Non-pigmented ciliary epithelial cell (primary cell): ENCODE measurements around the gene ELN.
"Not testable (repeated sequence)": the region's sequence is repeated elsewhere in the genome, so short reads cannot be mapped to it uniquely, and the experiment has no call there.

Experiments
- DNase-seq: peaks from one replicate; pipeline ENCODE4 v3.0.0-alpha.2; 2010; ENCODE audit warnings: low read depth

Gene ELN

DNA sequence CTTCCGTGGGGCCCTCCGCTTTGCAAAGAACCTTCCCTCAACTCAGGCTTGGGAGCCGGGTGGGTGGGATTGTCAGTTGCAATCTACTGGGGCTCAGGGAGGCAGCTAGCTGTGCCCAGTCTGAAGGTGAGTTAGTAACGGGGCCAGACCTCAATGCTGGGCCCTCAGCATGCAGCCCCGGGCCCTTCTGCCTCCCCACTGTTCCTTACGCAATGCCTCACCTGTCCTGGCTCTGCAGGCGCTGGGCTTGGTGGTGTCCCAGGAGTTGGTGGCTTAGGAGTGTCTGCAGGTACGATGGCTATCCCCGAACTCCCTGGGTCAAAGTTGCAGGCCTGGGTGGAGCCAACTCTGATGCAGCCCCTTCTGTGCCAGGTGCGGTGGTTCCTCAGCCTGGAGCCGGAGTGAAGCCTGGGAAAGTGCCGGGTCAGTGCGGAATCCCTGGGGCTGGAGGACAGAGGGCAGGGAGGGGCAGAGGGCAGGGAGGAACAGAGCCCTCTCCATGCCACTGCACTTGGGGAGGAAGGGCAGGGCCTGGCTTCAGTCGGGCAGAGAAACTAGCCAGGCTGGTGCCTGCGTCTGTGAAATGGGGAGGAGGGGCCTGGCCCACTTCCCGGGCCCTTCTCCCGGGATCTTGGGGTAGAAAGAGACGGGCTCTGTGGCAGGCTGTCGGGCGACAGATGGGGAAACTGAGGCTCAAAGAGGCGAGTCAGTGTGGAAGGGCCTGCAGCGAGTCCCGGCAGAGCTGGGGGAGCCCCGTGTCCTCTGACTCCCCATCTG lies 15.0 kb downstream of the ELN start:
- no peak for DNase-seq

DNA sequence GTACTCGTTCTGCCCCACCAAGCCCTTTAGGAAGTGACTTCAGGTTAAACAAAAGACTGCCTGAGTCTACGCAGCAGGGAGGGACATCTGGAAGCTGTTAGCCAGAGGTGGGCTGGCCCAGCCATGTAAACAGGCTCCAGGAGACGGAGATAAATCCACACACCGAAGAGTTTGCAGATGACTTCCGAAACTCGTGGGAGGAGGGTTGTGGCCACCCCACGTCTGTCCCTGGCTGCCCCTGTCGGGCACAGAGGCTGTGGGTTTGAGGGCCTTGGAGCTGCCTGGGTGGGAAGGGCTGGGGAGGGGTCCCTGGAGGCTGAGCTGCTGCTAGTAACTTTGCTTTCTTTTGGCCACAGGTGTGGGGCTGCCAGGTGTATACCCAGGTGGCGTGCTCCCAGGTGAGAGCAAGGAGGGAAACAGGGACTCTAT lies 15.6 kb downstream of the ELN start:
- no peak for DNase-seq

DNA sequence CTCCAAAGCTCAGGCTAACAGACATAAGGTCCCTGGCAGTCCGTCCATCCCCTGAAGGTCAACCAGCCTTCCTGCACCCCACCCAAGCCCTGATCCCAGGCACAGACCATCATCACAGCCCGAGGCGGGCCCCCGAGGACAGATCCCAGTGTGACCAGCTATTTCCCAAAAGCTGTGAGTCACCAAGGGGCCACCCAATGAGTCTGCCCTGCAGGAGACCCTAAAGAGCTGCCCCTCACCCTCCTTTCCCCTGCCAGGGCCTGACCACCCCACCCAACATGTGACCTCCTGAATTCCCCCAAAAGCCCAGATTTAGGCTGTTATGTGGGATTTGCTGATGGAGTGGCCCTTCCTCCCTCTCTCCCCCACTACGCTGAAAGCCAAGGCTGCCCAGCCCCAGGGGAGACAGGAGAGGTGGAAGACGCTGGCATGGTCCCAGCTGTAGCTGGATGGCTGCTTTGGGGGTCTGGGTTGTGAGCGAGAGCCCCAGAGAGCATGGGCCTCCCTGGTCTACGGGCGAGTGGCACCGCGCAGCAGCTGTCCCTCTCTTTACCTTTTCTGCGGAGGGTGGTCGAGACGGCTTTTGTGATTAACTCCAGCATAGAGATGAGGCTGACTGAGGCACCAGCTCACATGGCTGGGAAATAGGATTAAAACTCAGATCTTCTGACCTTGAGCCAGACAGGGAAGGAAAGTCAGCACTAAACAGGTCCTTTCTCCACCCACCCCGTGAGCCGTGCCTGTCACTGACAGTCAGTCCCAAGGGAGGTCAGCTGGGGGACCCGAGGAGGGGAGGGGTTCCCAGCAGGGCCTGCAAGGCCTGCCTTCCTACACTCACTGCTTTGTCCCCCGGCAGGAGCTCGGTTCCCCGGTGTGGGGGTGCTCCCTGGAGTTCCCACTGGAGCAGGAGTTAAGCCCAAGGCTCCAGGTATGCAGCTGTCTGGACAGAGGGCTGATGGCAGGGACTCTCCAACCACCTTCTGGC lies 16.7 kb downstream of the ELN start:
- no peak for DNase-seq

DNA sequence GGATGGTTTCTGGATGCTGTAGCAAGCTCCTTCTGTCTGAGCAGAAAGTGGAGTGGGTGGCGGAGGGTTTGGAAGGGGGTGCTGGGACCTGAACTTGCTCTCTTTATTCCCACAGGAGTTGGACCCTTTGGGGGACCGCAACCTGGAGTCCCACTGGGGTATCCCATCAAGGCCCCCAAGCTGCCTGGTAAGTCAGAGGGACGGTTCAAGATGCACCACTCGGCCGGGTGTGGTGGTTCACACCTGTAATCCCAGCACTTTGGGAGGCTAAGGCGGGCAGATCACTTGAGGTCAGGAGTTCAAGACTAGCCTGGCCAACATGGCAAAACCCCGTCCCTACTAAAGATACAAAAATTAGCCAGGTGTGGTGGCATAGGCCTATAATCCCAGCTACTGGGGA lies 18.6 kb downstream of the ELN start:
- not testable (repeated sequence) for DNase-seq

DNA sequence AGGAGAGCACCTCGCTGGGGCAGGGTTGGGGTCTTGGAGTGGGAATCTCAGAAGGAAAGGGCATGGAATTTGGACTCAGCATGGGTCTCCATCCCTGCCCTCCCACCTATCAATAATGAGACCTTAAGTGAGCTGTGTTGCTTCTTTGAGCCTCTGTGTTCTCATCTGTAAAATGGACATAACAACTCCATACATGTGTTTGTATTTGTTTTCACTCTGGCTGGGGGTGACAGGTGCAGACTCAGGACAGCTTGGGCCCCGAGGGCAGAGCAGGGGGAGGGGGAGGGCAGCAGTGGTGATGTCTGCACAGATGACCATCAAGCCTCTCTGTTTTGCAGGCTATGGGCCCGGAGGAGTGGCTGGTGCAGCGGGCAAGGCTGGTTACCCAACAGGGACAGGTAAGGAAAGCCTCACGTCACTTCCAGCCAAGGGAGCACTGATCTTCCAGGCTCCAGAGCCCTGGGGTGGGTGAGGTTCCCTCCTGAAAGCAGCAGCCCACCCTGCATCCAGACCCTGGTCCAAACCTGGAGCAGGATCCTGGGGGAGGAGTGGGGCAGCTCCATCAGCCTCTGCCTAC lies 19.9 kb downstream of the ELN start:
- DNase-seq: no peak

DNA sequence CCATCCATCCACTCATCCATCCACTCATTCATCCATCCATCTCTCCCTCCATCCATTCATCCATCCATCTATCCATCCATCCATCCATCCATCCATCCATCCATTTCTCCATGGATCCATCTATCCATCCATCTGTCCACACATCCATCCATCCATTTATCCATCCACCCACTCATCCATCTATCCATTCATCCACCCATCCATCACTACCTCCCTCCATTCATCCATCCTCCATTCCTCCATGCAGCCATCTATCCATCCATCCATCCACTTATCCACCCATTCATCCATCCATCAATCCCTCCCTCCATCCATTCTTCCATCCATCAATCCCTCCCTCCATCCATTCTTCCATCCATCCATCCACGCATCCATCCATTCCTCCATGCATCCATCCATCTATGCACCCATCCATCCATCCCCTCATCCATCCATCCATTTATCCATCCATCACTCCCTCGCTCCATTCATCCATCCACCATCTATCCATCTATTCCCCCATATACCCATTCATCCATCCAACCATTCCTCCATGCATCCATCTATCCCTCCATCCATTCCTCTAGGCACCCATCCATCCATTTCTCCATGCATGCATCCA lies 21.1 kb downstream of the ELN start:
- DNase-seq: no peak

DNA sequence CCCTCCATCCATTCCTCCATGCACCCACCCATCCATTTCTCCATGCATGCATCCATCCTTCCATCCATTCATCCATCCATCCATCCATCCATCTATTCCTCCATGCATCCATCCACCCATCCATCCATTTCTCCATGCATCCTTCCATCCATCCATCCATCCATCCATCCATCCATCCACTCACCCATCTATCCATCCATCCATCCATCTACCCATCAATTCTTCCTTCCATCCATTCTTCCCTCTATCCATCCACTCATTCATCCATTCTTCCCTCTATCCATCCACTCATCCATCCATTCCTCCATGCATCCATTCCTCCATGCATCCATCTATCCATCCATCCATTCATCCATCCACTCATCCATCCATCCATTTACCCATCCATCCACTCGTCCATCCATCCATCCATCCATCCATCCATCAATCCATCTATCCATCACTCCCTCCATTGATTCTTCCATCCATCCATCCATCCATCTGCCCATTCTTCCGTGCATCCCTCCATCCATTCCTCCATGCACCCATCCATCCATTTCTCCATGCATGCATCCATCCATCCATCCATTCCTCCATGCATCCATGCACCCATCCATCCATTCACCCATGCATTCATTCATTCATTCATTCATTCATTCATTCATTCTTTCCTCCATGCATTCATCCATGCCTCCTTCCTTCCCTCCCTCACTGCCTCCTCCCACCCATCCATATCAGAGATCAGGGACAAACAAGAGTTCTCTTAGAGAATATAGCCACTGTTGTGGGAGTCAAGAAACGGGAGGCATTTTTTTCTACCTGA lies 22.2 kb downstream of the ELN start:
- no peak for DNase-seq

DNA sequence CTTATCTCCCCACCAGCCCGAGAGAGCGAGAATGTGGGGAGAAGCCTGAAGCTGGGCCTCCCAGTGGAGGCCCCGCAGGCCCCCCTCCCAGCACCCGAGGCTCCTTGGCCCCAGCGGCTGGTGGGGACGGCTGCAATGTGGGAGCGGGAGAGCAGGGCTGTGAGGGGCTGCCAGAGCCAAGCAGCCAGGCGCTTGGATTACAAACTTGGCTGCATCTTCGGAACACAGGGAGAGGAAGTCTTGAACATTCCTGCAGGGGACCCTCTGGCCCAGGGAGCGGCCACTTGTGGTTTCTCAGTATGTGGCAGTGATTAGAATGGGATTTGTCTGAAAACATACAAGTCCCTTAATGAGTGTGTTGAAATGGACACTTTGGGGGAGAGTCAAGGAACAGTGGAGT lies 23.2 kb downstream of the ELN start:
- DNase-seq: no peak

DNA sequence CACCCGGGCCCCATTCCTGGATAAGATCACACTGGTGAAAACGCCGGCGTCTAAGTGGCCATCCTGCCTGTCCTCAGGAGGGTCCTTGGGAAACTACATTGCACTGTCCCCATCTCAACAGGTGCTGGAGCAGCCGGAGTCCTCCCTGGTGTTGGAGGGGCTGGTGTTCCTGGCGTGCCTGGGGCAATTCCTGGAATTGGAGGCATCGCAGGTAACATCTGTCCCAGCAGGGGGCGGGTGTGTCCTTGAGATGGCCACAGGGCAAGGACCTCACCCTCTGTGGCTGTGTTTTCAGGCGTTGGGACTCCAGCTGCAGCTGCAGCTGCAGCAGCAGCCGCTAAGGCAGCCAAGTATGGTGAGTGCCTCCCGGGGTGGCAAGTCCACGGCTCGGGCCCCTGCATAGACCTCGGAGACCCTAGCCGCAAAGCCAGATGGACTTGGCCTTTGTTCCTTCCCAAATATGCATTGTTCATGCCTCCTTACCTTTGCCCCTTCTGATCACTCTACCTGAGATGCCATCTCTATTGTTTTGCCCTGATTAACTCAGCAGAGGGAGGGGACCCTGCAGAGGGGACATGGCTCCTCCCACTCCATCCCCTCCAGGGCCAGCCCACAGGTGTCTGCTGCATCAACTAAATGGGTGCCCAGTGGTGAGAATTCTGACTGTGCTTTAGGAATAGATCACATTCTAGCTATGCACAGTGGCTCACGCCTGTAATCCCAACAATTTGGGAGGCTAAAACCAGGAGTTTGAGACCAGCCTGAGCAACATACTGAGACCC lies 23.8 kb downstream of the ELN start:
- DNase-seq: no peak

DNA sequence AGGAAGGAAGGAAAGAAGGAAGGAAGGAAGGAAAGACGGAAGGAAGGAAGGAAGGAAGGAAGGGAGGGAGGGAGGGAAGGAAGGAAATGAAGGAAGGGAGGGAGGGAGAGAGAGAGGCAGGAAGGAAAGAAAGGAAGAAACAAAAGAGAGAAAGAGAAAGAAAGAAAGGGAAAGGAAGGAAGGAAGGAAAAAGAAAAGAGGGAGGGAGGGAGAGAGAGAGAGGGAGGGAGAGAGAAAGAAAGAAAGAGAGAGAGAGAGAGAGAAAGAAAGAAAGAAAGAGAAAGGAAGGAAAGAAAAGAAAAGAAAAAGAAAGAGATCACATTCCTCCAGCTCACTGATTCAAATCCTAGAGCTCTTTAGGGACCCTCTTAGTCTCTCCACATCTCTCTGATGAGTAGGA lies 24.7 kb downstream of the ELN start:
- DNase-seq: no peak

DNA sequence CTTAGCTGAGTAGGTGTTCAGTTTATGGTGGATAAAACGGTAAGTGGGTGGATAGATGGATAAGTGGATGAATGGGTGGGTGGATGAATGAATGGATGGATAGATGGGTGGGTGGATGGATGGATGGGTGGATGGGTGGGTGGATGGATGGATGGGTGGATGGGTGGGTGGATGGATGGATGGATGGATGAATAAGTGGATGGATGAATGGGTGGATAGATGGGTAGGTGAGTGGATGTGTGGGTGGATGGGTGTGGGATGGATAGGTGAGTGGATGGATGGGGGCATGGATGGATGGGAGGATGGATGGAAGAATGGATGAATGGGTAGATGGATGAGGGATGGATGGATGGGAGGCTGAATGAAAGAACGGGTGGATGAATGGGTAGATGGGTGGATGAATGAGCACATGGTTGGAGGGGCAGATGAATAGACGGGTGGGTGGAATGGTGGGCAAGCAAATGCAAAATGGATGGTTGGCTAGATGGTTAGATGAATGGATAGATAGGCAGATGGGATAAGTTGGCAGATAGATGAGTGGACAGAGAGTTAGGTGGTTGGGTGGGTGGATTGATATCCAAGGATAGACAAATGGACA lies 25.7 kb downstream of the ELN start:
- no peak for DNase-seq

DNA sequence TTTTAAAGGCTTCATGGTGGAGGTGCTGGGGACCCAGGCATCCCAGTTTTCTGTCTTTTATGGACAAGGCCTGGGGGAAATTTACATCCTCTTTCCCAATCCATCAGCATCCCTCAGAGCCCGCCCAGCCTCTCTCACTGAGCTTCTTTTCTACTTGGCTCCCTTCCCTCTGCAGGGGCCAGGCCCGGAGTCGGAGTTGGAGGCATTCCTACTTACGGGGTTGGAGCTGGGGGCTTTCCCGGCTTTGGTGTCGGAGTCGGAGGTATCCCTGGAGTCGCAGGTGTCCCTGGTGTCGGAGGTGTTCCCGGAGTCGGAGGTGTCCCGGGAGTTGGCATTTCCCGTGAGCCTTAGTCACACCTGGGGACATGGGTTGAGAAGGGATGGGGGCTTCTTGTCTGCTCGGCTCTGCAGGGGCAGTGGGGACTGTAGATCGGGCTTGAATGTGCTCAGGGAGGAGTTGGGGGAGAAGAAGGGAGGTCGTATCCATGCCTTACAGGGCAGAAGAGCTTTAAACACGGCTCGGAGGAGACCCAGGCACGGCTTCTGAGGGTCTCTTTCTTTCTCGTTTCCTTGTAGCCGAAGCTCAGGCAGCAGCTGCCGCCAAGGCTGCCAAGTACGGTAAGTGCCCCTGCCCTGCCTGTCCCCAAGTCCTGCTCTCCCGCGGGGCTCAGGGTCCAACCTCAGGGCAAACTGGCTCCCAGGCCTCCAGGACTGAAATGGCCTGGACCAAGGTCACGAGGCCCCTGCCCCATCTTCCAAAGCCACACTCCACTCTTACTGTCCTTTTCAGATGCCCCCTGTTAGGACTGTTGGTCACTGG lies 28.3 kb downstream of the ELN start:
- no peak for DNase-seq

DNA sequence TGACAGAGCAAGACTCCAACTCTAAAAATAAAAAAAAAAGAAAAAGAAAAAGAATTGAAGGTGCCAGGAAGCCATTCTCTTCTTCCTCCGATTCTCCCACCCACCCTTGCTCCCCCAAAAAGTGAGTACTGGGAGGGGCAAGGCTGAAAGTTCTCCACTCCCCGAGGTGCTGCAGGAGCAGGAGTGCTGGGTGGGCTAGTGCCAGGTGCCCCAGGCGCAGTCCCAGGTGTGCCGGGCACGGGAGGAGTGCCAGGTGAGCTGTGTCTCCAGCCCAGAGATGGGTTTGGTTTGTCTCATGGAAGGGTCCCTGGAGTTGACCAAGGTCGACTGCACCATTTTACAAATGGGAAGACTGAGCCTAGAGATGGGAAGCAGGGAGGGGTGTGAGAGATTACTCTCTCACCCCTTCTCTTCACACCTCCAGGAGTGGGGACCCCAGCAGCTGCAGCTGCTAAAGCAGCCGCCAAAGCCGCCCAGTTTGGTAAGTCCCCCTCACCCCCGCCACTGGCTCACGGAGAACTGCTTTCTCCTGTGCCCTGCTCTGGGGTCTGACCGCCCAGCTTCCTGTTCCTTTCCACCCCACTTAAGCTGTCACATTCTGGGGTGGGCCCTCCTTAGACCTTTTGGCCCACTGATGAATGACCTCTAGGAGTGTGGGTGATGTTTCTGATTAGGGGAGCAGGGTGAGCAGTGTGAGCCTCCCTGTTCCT lies 29.4 kb downstream of the ELN start:
- no peak for DNase-seq

DNA sequence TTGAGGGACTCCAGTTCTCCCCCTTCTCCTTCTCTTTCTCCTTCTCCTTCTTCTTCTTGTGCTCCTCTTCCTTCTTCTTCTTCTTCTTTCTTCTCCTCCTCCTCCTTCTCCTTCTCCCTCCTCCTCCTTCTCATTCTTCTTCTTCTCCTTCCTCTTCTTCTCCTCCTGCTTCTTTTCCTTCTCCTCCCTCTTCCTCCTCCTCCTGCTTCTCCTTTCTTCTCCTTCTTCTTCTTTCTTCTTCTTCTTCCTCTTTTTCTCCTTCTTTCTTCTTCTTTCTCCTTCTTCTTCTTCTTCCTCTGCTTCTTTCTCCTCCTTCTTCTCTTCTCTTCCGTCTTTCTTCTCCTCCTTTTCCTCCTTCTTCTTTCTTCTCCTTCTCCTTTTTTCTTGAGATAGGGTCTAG lies 30.0 kb downstream of the ELN start:
- DNase-seq: no peak

DNA sequence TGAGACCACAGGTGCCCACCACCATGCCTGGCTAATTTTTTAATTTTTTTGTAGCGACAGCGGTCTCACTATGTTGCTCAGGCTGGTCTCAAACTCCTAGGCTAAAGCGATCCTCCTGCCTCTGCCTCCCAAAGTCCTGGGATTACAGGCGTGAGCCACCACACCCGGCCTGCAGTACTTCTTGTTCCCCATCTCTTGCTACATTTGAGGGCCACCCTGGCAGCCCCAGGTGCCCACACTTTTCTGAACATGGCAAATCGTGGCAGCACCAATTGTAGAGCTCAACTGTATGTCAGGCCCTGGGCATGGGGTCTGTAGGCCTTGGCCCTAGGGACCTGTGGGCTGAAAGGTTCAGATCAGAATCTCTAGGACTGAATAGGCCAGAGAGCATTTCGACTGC lies 30.5 kb downstream of the ELN start:
- no peak for DNase-seq

DNA sequence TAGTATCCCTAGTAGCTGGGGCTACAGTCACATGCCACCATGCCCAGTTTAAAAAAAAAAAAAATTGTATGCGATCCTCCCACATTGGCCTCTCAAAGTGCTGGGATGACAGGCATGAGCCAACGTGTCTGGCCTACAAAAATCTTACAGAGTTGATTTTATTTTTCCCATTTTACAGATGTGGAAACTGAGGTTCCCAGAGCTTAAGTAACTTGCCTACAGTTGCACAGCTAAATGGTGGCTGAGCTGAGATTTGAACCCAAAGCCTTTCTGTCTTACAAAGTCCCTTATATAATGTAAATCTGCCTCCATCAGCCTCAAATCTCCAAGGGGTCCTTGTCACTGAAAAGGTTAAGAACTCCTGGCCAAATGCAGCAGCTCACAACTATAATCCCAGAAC lies 31.1 kb downstream of the ELN start:
- no peak for DNase-seq

DNA sequence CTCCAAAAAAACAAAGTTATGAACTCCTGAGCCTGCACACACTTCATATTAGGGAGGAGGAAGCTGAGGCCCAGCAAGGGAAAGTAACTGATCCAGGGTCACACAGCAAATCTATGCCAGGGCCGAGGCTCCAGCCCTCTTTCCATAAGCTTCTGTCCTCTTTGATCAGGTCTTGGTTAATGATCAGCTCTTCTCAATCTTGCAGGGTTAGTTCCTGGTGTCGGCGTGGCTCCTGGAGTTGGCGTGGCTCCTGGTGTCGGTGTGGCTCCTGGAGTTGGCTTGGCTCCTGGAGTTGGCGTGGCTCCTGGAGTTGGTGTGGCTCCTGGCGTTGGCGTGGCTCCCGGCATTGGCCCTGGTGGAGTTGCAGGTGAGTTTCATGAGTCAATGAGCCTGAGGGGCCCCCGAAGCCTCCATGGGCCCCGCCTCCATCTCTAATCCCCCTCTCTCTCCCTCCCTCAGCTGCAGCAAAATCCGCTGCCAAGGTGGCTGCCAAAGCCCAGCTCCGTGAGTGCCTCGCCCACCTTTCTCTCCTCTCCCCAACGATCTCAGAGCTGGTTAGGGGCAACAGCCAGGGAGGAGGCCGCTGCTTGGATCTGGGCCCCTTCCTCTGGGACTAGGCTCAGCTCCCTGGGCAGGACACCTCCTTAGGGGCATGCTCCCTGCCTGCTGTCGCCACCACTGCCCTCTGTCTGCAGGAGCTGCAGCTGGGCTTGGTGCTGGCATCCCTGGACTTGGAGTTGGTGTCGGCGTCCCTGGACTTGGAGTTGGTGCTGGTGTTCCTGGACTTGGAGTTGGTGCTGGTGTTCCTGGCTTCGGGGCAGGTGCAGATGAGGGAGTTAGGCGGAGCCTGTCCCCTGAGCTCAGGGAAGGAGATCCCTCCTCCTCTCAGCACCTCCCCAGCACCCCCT lies 32.0 kb downstream of the ELN start:
- DNase-seq: no peak
